ENCODE measurements around the gene CASK.
"Not testable (repeated sequence)": the region's sequence is repeated elsewhere in the genome, so short reads cannot be mapped to it uniquely, and the experiment has no call there.

CASK gene

GRCh38 chrX:41722816-41723618 is 200.3 kb downstream of the CASK start:
- FAIRE-seq, result no peak

- FAIRE-seq, result no peak
These were observed 201.1 kb downstream of the CASK start for GRCh38 chrX:41722214-41722613.

- FAIRE-seq, result no peak
These were observed 201.8 kb downstream of the CASK start for GRCh38 chrX:41721590-41721989.

- no peak for FAIRE-seq
These were observed 203.1 kb downstream of the CASK start for GRCh38 chrX:41720125-41720779.

- FAIRE-seq, result not testable (repeated sequence)
These were observed 203.7 kb downstream of the CASK start for GRCh38 chrX:41719610-41720009.

GRCh38 chrX:41718481-41719235 is 204.7 kb downstream of the CASK start:
- FAIRE-seq, result no peak

- FAIRE-seq, result no peak
These were observed 206.4 kb downstream of the CASK start for GRCh38 chrX:41716767-41717473.

GRCh38 chrX:41716222-41716621 is 207.1 kb downstream of the CASK start:
- FAIRE-seq, result no peak

GRCh38 chrX:41711021-41711667 is 212.2 kb downstream of the CASK start:
- no peak for FAIRE-seq

GRCh38 chrX:41708486-41708885 is 214.9 kb downstream of the CASK start:
- no peak for FAIRE-seq

- FAIRE-seq, result no peak
These were observed 216.1 kb downstream of the CASK start for GRCh38 chrX:41707218-41707617.

- FAIRE-seq, result no peak
These were observed 217.5 kb downstream of the CASK start for GRCh38 chrX:41705680-41706374.

- no peak for FAIRE-seq
These were observed 218.3 kb downstream of the CASK start for GRCh38 chrX:41705042-41705441.

- no peak for FAIRE-seq
These were observed 219.8 kb downstream of the CASK start for GRCh38 chrX:41703574-41704029.

GRCh38 chrX:41695426-41695825 is 227.9 kb downstream of the CASK start:
- FAIRE-seq, result peak; percentile 45

- no peak for FAIRE-seq
These were observed 230.3 kb downstream of the CASK start for GRCh38 chrX:41693024-41693423.

GRCh38 chrX:41692162-41692749 is 231.1 kb downstream of the CASK start:
- no peak for FAIRE-seq

- FAIRE-seq, result no peak
These were observed 233.6 kb downstream of the CASK start for GRCh38 chrX:41689711-41690110.

GRCh38 chrX:41688835-41689234 is 234.5 kb downstream of the CASK start, which contains the start of gene GPR34:
Gene GPR34, plus strand, starts transcription at chrX:41688973. Its CDS starts 6,661 bp downstream, at chrX:41695634.
- FAIRE-seq, result no peak

GRCh38 chrX:41688156-41688555 is 235.2 kb downstream of the CASK start:
- no peak for FAIRE-seq

GRCh38 chrX:41686788-41687187 is 236.6 kb downstream of the CASK start:
- FAIRE-seq, result no peak
